ENCODE measurements around the gene NEBL.

- no peak for TF ChIP-seq CTCF (conservative IDR thresholded peaks at IDR 0.05; ENCODE audit: low read depth, low read length)
- TF ChIP-seq EZH2 (IDR thresholded peaks at IDR 0.05; ENCODE audit: borderline replicate concordance, low read depth, low read length, poor library complexity, severe bottlenecking), result no peak
Observed at GRCh38 chr10:20897146-20897825, at the start of gene NEBL.

Data from A673 (cell line).